Stimulated activated CD4-positive, alpha-beta T cell treated with anti-CD3 and anti-CD28 coated beads, Interleukin-12 subunit alpha, Interleukin-12 subunit beta, amount 100 ng/mL, for 24 hours (primary cell): Measurements from ENCODE around the gene GTF2IRD1.
"Not testable (repeated sequence)": the region's sequence is repeated elsewhere in the genome, so short reads cannot be mapped to it uniquely, and the experiment has no call there.

Source experiments
- DNase-seq, 2 experiments: peaks; one replicate each; pipeline ENCODE4 v3.0.0-alpha.2; 2020; ENCODE audit warnings: low read depth in 2 of 2

Gene GTF2IRD1

GRCh38 chr7:74604326-74605020, 150.8 kb downstream of the GTF2IRD1 start:
- DNase-seq, result no peak

- DNase-seq, result peak; percentile 19 to 40
Observed at GRCh38 chr7:74606101-74606908, 152.6 kb downstream of the GTF2IRD1 start.

- no peak for DNase-seq
Observed at GRCh38 chr7:74606909-74607510, 153.3 kb downstream of the GTF2IRD1 start.

- DNase-seq, result no peak
Observed at GRCh38 chr7:74612015-74612829, 158.5 kb downstream of the GTF2IRD1 start.

- DNase-seq, result no peak
Observed at GRCh38 chr7:74615933-74616780, 162.5 kb downstream of the GTF2IRD1 start.

- DNase-seq, result peak in 1 of 2 experiments; percentile 11
Observed at GRCh38 chr7:74617180-74617744, 163.6 kb downstream of the GTF2IRD1 start.

GRCh38 chr7:74619235-74619860, 165.6 kb downstream of the GTF2IRD1 start:
- no peak for DNase-seq

GRCh38 chr7:74622228-74622749, 168.6 kb downstream of the GTF2IRD1 start:
- DNase-seq, result no peak

- DNase-seq, result no peak
Observed at GRCh38 chr7:74623135-74623534, 169.4 kb downstream of the GTF2IRD1 start.

- no peak for DNase-seq
Observed at GRCh38 chr7:74625446-74625845, 171.7 kb downstream of the GTF2IRD1 start.

GRCh38 chr7:74627661-74628411, 174.1 kb downstream of the GTF2IRD1 start:
- DNase-seq, result no peak

GRCh38 chr7:74632505-74632904, 178.8 kb downstream of the GTF2IRD1 start:
- no peak for DNase-seq

- no peak for DNase-seq
Observed at GRCh38 chr7:74633451-74633921, 179.8 kb downstream of the GTF2IRD1 start.

GRCh38 chr7:74637745-74638144, 184.0 kb downstream of the GTF2IRD1 start:
- DNase-seq, result no peak

GRCh38 chr7:74650055-74650454, 196.3 kb downstream of the GTF2IRD1 start:
- DNase-seq, result peak; percentile 61 to 83

- not testable (repeated sequence) for DNase-seq
Observed at GRCh38 chr7:74650493-74651132, 196.9 kb downstream of the GTF2IRD1 start.

- DNase-seq, result not testable (repeated sequence)
Observed at GRCh38 chr7:74651133-74651504, 197.4 kb downstream of the GTF2IRD1 start.
